Esophagus squamous epithelium (tissue), 4 donors: ENCODE data around the gene EHMT1.

Source experiments
- CTCF ChIP-seq, 6 experiments: fragments of 450-650 bp in 4 of 6; fragments of 200-600 bp in 2 of 6; sonication (generic) in 2 of 6; IDR thresholded peaks; one replicate each; pipeline ENCODE4 v1.5.1; 2016 to 2019; ENCODE audit warnings: antibody characterized with exemption in 6 of 6, mild to moderate bottlenecking in 4 of 6, moderate library complexity in 4 of 6
- POLR2A ChIP-seq, 4 donors: fragments of 450-650 bp; IDR thresholded peaks; one replicate each; pipeline ENCODE4 v1.6.1; 2017; ENCODE audit warnings: antibody characterized with exemption in 4 of 4, mild to moderate bottlenecking in 4 of 4, moderate library complexity in 3 of 4

GRCh38 chr9:137745541-137745991 is 126.8 kb downstream of the EHMT1 start:
- TF ChIP-seq POLR2A (IDR thresholded peaks at IDR 0.05) (no peak), CTCF (IDR thresholded peaks at IDR 0.05) (no peak)
